SW 1271 (cell line): ENCODE measurements around the gene CDNF.
"Not testable (repeated sequence)": the region's sequence is repeated elsewhere in the genome, so short reads cannot be mapped to it uniquely, and the experiment has no call there.

ENCODE experiments used
- DNase-seq, 2 experiments: peaks; one replicate each; lab custom pipeline; 2025; lab: John Stamatoyannopoulos, UW

Gene CDNF

GRCh38 chr10:14837757-14838581 is at the start of gene CDNF, which contains the start of the genes HSPA14 and MSANTD7:
Gene CDNF (minus strand): TSS chr10:14838037. CDS start chr10:14837946, 91 bp downstream.
Gene HSPA14 (plus strand): TSS chr10:14838306. CDS start chr10:14838403, 97 bp downstream.
Gene MSANTD7 (plus strand): TSS chr10:14838306. CDS start chr10:14842285, 3,979 bp downstream.
- peak; percentile 84 to 95 for DNase-seq

GRCh38 chr10:14884082-14884481 is 46.2 kb upstream of the CDNF start:
- DNase-seq = no peak

GRCh38 chr10:14880229-14880628 is 42.4 kb upstream of the CDNF start:
- no peak for DNase-seq

- no peak for DNase-seq
Measured at GRCh38 chr10:14879928-14880193, 42.0 kb upstream of the CDNF start.

GRCh38 chr10:14879124-14879927 is 41.5 kb upstream of the CDNF start:
- DNase-seq = peak in 1 of 2 experiments; percentile 7

GRCh38 chr10:14878266-14879123 is 40.7 kb upstream of the CDNF start, which contains the start of gene SUV39H2:
Gene SUV39H2 (plus strand): TSS chr10:14878866. CDS start chr10:14878889, 23 bp downstream.
- DNase-seq = peak; percentile 53 to 80

- no peak for DNase-seq
Measured at GRCh38 chr10:14876764-14877163, 38.9 kb upstream of the CDNF start.

GRCh38 chr10:14875941-14876340 is 38.1 kb upstream of the CDNF start:
- DNase-seq = no peak

GRCh38 chr10:14873090-14873760 is 35.4 kb upstream of the CDNF start:
- no peak for DNase-seq

GRCh38 chr10:14864871-14865270 is 27.0 kb upstream of the CDNF start:
- not testable (repeated sequence) for DNase-seq

- not testable (repeated sequence) for DNase-seq
Measured at GRCh38 chr10:14864466-14864865, 26.6 kb upstream of the CDNF start.

GRCh38 chr10:14860791-14861190 is 23.0 kb upstream of the CDNF start:
- no peak for DNase-seq

- no peak for DNase-seq
Measured at GRCh38 chr10:14859775-14860174, 21.9 kb upstream of the CDNF start.

GRCh38 chr10:14859043-14859442 is 21.2 kb upstream of the CDNF start:
- DNase-seq = no peak

- no peak for DNase-seq
Measured at GRCh38 chr10:14858338-14858960, 20.6 kb upstream of the CDNF start.

GRCh38 chr10:14855453-14855852 is 17.6 kb upstream of the CDNF start:
- DNase-seq = no peak

GRCh38 chr10:14852236-14852635 is 14.4 kb upstream of the CDNF start:
- DNase-seq = no peak

GRCh38 chr10:14844948-14845347 is 7.1 kb upstream of the CDNF start:
- DNase-seq = no peak

- DNase-seq = no peak
Measured at GRCh38 chr10:14843327-14843988, 5.6 kb upstream of the CDNF start.

GRCh38 chr10:14840178-14840577 is 2.3 kb upstream of the CDNF start:
- no peak for DNase-seq
